Astrocyte of the hippocampus (primary cell): ENCODE results near the gene NTM.

Source experiments
- DNase-seq: peaks from one replicate; pipeline ENCODE4 v3.0.0; 2011; ENCODE audit warnings: low read depth, low spot score

NTM gene

GRCh38 chr11:132253469-132254264, 883.3 kb downstream of the NTM start:
- DNase-seq, result no peak

GRCh38 chr11:132254906-132255305, 884.5 kb downstream of the NTM start:
- no peak for DNase-seq

- DNase-seq, result no peak
These were observed 886.3 kb downstream of the NTM start for GRCh38 chr11:132256528-132257279.

GRCh38 chr11:132257871-132258270, 887.5 kb downstream of the NTM start:
- no peak for DNase-seq

GRCh38 chr11:132258875-132259274, 888.5 kb downstream of the NTM start:
- DNase-seq, result peak; percentile 32

GRCh38 chr11:132260636-132261035, 890.2 kb downstream of the NTM start:
- DNase-seq, result no peak

- no peak for DNase-seq
These were observed 892.8 kb downstream of the NTM start for GRCh38 chr11:132263241-132263640.

- no peak for DNase-seq
These were observed 893.5 kb downstream of the NTM start for GRCh38 chr11:132263875-132264274.

GRCh38 chr11:132264616-132265015, 894.2 kb downstream of the NTM start:
- no peak for DNase-seq

- peak; percentile 59 for DNase-seq
These were observed 908.6 kb downstream of the NTM start for GRCh38 chr11:132278801-132279574.

GRCh38 chr11:132284048-132284447, 913.6 kb downstream of the NTM start:
- no peak for DNase-seq

- DNase-seq, result no peak
These were observed 914.2 kb downstream of the NTM start for GRCh38 chr11:132284611-132285010.

GRCh38 chr11:132285631-132286030, 915.2 kb downstream of the NTM start:
- no peak for DNase-seq

GRCh38 chr11:132286106-132286505, 915.7 kb downstream of the NTM start:
- no peak for DNase-seq

GRCh38 chr11:132288036-132288435, 917.6 kb downstream of the NTM start:
- no peak for DNase-seq

- peak; percentile 42 for DNase-seq
These were observed 919.3 kb downstream of the NTM start for GRCh38 chr11:132289590-132290256.

- DNase-seq, result no peak
These were observed 923.2 kb downstream of the NTM start for GRCh38 chr11:132293586-132293985.

GRCh38 chr11:132296946-132297610, 926.7 kb downstream of the NTM start:
- no peak for DNase-seq

- DNase-seq, result no peak
These were observed 927.9 kb downstream of the NTM start for GRCh38 chr11:132298357-132298756.

- no peak for DNase-seq
These were observed 929.9 kb downstream of the NTM start for GRCh38 chr11:132300283-132300682.

GRCh38 chr11:132301465-132301864, 931.0 kb downstream of the NTM start:
- DNase-seq, result no peak
